Left cardiac atrium (tissue), 4 donors: Measurements from ENCODE around the gene CITED2. TPM values are rescaled to one million over a fixed set of nuclear protein-coding genes. Genes with fewer than 3 reads are reported as not detected.

ENCODE experiments used
- ATAC-seq, 2 donors: fragments of 200-7000 bp; cut with Tn5 transposase; one replicate each; pipeline ENCODE4 v1.9.1; 2020; ENCODE audit warnings: mild to moderate bottlenecking in 2 of 2, moderate library complexity in 2 of 2
- DNase-seq: peaks from one replicate; pipeline ENCODE4 v3.0.0-alpha.2; 2020
- intact Hi-C, 2 donors: fragments of 100-400 bp; cut with DNase I; formaldehyde crosslinking; loops; one replicate each; pipeline versions ENCODE4 v1.14.1 to v1.15.1; 2022 to 2023
- total RNA-seq, 2 donors: library from RNA; stranded (reverse); fragmentation: NEBNext Ultra II Directional; extraction: Animal tissue kit (Norgen Biotek cat#: 25700); gene quantifications; one replicate each; pipeline ENCODE4 v1.2.1, GENCODE V29; 2021
- donor health status: DM: no; HTN: yes; CAD: no.
- donor health status: DM: no; HTN: yes; CAD: no; lungs with severe emphysema.
- donor health status: DM: yes; HTN: yes; CAD: no.
- donor health status: Dilated cardiomyopathy.

The CITED2 gene
- total RNA-seq, 2 donors from 2014 or later, result 51.3 to 121 TPM

- ATAC-seq, result no peak
- no peak for DNase-seq
- intact Hi-C loops, result no loop called here
Measured at GRCh38 chr6:139390447-139390846, 16.0 kb upstream of the CITED2 start.

- DNase-seq (no peak), ATAC-seq (no peak)
- intact Hi-C loops, result no loop called here
Measured at GRCh38 chr6:139388384-139388783, 13.9 kb upstream of the CITED2 start.

- ATAC-seq (no peak), DNase-seq (no peak)
- intact Hi-C loops, result no loop called here
Measured at GRCh38 chr6:139386404-139386803, 12.0 kb upstream of the CITED2 start.

GRCh38 chr6:139381216-139381865 is 6.9 kb upstream of the CITED2 start:
- ATAC-seq (no peak), DNase-seq (no peak)
- intact Hi-C loops, result no loop called here

- intact Hi-C loops, result no loop called here
- ATAC-seq, result no peak
Measured at GRCh38 chr6:139380611-139381010, 6.2 kb upstream of the CITED2 start.

DNA sequence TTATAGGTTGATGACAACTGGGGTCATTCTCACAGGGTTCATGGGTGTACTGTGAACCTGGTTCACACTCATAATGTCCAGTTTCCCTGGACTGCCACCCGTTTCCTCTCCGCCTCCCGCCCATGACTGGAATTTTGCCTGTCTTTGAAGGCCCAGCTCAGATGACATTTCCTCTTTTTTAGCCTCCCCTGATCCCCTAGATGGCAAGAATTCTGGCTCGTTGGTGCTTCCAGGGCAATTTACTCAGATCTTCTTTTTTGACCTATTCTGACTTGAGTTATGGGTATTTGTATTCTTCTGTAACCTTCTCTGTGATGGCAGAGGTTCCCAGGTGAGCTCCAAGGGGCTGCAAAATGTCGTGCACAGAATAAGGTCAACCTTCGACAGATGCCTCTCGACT is 5.7 kb upstream of the CITED2 start:
- intact Hi-C loops, result no loop called here
- ATAC-seq, result no peak
- no peak for DNase-seq

More at GRCh38 chr6:139380611-139381010, 6.2 kb upstream of the CITED2 start:
- no peak for DNase-seq

DNA sequence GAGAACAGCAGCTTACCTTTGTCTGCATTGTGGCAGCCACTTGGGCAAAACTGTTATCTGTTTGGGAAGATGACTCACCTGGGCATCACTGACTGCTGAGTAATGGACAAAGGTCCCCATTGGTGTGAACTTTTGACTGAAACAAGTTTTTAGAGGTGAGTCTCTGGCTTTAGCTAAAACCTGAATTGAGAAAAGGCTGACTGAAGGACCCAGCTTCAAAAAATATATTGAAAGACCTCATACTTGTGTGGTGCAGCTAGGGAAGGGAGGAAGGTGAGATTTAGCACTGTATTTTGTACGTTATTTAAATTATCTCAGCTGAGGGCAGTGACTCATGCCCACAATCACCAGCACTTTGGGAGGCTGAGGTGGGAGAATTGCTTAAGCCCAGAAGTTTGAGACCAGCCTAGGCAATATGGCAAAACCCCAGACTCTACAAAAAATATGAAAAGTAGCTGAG is 4.5 kb upstream of the CITED2 start:
- intact Hi-C loops, result loop anchor here (5.0 to 10.0 kb wide), 4 partner anchors 386 to 698 kb away; no protein-coding TSS in a partner anchor
- ATAC-seq (no peak), DNase-seq (no peak)

GRCh38 chr6:139378226-139378625 is 3.8 kb upstream of the CITED2 start:
- ATAC-seq (no peak), DNase-seq (no peak)
- intact Hi-C loops, result loop anchor here (5.0 to 10.0 kb wide), 4 partner anchors 387 to 699 kb away; no protein-coding TSS in a partner anchor

DNA sequence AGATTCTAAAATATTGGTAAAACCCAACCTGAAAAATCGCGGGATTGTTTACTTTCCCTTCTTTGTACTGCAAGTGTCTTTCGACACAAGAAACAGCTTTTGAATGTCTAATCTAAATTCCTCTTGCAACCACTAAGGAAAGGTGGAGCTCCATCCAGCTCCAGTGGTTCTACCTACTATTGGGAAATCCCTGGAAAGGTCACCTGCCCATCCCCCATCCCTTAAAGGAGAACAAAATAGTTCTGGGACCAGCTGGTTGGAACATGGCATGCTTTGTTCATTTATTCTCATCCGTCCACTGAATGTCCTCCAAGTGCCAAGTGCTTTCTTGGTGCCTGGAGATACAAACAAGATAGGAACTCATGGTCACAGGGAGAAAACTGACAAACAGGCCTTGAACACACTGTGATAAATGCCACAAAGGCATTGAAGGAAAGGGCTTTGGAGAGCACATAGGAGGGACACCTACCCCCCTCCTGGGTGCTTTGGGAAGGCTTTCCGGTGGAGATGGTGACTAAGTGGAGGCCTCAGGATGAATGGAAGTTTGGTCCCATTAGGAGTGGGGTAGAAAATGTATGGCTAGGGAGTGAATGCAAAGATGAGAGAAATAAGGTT is 2.3 kb upstream of the CITED2 start:
- DNase-seq (peak; percentile 44), ATAC-seq (no peak)
- intact Hi-C loops, result loop anchor here (5.0 to 10.0 kb wide), 4 partner anchors 388 to 701 kb away; no protein-coding TSS in a partner anchor

GRCh38 chr6:139376017-139376330 is 1.5 kb upstream of the CITED2 start:
- ATAC-seq (no peak), DNase-seq (no peak)
- intact Hi-C loops, result loop anchor here (5.0 to 10.0 kb wide), 4 partner anchors 389 to 701 kb away; no protein-coding TSS in a partner anchor

DNA sequence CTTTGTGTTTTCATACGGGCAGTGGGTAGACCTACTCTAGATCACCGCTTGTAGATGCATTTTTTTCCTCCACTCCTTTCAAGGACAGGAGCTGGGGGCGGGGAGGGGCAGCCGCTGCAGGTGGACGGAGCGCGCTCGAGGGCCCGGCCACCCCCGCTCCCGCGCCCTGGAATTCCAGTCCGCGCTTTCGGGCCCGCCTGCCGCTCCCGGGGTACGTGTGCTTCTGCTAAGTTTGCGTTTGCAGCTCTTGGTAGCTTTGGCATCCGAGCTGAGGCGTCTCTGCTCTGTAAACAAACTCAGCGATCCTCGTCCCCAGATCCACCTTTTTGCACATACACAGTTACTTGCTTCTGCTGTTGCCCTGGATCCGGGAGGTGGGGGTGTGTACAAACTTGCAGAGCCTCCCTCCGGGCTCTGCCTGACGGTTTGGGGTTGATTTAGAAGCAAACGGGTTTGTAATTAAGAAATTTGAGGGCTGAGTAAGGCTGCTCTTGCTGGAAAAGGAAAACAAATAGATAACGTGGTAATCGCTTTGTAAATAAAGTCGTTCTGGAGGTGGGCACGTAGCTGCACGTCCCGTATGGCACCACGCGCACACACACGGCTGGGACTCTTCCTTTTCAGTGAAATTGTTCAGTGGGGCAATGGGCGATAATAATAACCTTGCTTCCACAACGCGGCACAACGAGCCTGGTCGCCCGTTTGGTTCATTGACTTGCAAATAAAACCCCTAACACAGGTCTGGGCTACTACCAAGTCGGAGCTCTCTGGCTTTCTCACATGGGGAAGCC is 973 bp upstream of the CITED2 start:
- intact Hi-C loops, result loop anchor here (2.0 to 10.0 kb wide), 5 partner anchors 135 to 702 kb away; no protein-coding TSS in a partner anchor
- ATAC-seq, result peak; percentile 75 to 85

DNA sequence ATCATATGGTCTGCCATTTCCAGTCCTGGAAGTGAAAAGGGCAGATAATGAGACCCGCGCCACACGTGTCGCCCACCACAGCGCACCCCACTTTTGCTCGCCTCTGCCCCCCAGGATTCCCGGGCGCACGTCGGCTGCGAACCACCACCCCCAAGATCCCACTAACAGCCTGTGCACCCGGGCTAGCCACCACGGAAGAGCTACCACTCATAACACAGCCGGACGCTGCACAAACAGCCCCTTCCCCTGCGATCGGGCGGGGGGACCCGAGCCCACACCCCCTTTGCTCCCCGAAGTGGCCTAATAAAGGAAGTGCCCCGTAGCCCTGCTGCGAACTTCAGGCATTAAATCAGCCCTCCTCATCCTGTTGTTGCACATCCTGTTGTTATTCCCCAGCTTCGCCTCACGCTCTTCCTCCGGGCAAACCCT is 506 bp downstream of the CITED2 start:
- ATAC-seq, result peak in 1 of 2 donors; percentile 32
- no peak for DNase-seq
- intact Hi-C loops, result loop anchor here (2.0 to 10.0 kb wide), 5 partner anchors 137 to 701 kb away; no protein-coding TSS in a partner anchor

More for the DNA sequence above, 973 bp upstream of the CITED2 start:
- peak; percentile 90 for DNase-seq

- intact Hi-C loops, result loop anchor here (5.0 to 10.0 kb wide), 4 partner anchors 391 to 701 kb away; no protein-coding TSS in a partner anchor
- peak; percentile 6 to 7 for ATAC-seq
- DNase-seq, result peak; percentile 76
Measured at GRCh38 chr6:139373154-139373927, 1.1 kb downstream of the CITED2 start.

- DNase-seq, result no peak
- ATAC-seq, result no peak
- intact Hi-C loops, result loop anchor here (5.0 to 10.0 kb wide), 4 partner anchors 392 to 702 kb away; no protein-coding TSS in a partner anchor
Measured at GRCh38 chr6:139372326-139373153, 1.9 kb downstream of the CITED2 start.

GRCh38 chr6:139371421-139372203 is 2.8 kb downstream of the CITED2 start:
- DNase-seq (no peak), ATAC-seq (no peak)
- intact Hi-C loops, result loop anchor here (5.0 to 10.0 kb wide), 4 partner anchors 393 to 703 kb away; no protein-coding TSS in a partner anchor

- intact Hi-C loops, result loop anchor here (5.0 to 10.0 kb wide), 4 partner anchors 394 to 704 kb away; no protein-coding TSS in a partner anchor
- no peak for DNase-seq
- ATAC-seq, result no peak
Measured at GRCh38 chr6:139370999-139371345, 3.5 kb downstream of the CITED2 start.
